Stimulated activated CD4-positive, alpha-beta T cell treated with anti-CD3 and anti-CD28 coated beads, TNF-alpha, amount 100 ng/mL, for 48 hours (primary cell): ENCODE results near the gene SCYGR5.
"Not testable (repeated sequence)": the region's sequence is repeated elsewhere in the genome, so short reads cannot be mapped to it uniquely, and the experiment has no call there.

Source experiments
- DNase-seq, 3 donors: peaks; one replicate each; pipeline ENCODE4 v3.0.0-alpha.2; 2020; ENCODE audit warnings: low read depth in 3 of 3

The SCYGR5 gene

DNA sequence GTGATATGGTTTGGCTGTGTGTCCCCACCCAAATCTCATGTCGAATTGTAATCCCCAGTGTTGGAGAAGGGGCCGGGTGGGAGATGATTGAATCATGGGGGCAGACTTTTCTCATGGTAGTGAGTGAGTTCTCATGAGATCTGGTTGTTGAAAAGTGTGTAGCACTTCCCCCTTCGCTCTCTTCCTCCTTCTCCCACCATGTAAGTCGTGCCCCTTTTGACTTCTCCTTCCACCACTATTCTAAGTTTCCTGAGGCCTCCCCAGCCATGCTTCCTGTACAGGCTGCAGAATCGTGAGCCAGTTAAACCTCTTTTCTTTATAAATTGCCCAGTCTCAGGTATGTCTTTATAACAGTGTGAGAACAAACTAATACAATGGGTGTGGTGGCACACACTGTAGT is 7.0 kb downstream of the SCYGR5 start:
- not testable (repeated sequence) for DNase-seq

DNA sequence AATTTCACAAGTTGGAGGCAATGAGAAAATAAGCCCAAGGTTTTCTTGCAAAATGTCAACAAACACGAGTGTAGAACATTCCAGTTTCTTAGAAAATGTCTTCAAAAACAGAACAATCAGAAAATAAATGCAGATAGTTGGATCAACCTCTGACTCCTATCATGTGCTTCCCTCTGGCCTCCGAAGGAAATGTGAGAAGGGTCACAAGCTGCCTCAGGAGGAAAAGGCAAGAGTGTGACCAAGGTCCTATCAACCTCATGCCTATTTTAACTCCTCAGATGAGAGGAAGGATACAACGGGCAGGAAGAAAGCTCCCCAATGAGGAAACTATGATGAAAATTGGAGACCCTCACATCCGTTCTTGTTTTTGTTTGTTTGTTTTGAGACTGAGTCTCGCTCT is 7.9 kb downstream of the SCYGR5 start:
- DNase-seq: no peak

DNA sequence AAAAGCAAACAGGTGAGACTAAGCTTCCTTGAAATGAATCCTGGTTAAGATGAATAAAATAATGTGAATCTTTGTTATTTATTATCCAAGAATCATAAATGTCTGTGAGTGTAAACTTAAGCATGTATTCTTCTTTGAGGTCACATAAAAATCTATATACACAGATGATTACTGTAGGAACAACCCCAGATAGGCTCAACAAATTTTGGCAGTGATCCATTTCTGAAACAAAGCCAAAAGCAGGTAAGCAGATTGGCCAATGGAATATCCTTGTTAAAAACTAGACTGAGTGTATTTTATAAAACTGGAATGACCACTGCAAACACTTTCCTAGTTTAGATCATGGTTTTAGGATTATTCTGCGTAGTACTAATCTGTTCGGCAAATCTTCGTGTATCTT is 11.3 kb downstream of the SCYGR5 start:
- DNase-seq: no peak

GRCh38 chr2:227684258-227684657 is 17.7 kb downstream of the SCYGR5 start:
- DNase-seq: no peak

DNA sequence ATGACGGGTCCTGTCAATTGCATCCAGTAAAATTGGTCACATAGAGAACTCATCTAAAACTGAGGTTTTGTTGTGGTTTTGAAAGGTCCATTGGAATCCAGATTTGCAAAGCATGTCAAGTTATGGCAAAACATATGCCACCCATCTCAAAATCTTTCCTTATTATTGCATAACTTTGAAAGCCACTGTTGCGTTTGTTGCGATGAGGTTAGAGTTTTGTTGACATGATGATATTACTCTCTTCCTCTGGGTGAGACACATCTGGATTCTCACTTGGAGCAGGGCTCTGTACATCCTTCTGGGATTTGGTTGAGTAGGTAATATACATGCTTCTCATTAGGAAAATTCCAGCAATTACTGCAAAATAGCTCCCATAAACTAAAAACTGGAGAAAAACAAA is 20.6 kb downstream of the SCYGR5 start:
- DNase-seq: no peak

DNA sequence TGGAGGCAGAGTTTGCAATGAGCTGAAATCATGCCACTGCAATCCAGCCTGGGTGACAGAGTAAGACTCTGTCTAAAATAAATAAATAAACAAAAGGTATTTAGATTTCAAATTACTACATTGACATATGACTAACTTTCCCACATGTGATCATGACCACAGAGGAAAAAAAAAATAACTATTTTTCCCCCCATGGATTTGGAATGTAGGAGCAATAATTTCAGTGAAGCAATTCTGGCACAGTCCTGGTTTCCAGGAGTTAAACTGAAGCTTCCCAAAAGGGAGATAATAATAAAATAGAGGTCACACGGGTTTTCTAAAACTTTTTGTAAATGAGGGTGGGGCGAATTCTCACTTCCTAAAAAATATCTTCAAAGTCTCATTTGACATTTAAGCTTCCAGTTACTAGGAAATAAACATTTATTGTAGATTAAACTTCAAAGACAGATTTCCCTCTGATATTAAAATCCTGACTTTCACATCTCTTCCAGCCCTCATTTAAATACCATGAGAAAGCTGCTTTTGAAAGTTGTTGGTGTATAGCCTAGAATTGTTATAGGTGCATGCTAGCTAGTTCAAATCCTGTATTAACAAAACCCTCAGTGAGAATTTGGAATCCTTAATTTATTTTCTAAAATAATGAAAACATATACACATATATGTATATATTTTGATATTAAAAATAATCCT is 30.5 kb downstream of the SCYGR5 start:
- no peak for DNase-seq

- DNase-seq: no peak
Observed at GRCh38 chr2:227701556-227701955, 35.0 kb downstream of the SCYGR5 start.

DNA sequence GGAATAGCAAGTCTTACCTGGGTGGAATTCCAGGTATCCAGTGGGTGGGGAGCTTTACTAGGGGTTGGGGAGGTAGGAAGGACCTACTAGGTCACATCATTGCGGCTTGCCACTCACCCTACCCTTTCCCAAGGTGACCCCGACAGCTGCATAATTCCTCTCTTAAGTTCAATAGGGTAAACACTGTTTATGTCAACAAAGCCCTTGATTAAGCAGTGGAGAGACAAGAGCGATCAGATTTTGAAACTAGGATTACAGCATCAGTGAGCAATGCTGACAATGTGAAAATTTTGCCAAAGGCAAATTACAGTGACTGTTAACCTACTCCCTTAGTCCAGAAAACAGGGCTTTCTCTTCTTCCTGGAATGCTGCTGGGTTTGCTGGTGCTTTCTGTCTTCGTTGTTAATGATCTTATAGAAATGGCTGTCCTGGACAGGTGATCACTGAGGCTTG is 36.7 kb downstream of the SCYGR5 start:
- no peak for DNase-seq

- DNase-seq: no peak
Observed at GRCh38 chr2:227703961-227704360, 37.4 kb downstream of the SCYGR5 start.

DNA sequence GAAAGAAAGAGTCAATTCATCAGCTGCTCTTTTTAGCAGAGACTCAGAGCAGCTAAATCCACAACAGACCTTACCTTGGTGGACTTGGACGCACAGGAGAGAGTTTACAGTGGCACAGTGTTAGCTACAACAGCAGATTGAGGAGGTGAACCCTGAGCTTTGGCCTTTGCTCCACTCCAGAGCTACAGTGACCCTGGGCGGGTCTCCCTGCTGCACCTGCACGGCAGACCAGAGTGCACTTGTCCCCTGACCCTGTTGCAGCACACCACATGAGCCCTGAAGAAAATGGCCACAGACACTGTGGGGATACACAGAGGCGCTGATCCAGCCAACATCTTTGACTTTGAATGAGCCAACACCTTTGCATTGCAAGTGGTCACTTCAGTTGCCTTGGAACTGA is 40.3 kb downstream of the SCYGR5 start:
- DNase-seq: no peak

- DNase-seq: no peak
Observed at GRCh38 chr2:227707390-227707789, 40.8 kb downstream of the SCYGR5 start.

GRCh38 chr2:227710986-227711385 is 44.4 kb downstream of the SCYGR5 start:
- no peak for DNase-seq

GRCh38 chr2:227713291-227713690 is 46.7 kb downstream of the SCYGR5 start:
- DNase-seq: no peak

GRCh38 chr2:227716501-227716900 is 49.9 kb downstream of the SCYGR5 start:
- no peak for DNase-seq
